RWPE2 (cell line): ENCODE data around the gene PGM3.

Source experiments
- ATAC-seq: fragments of 200-7000 bp; cut with Tn5 transposase; 3 replicates; pipeline ENCODE4 v1.9.1; 2021; ENCODE audit warnings: low read depth
- DNase-seq: peaks from one replicate; pipeline ENCODE4 v3.0.0-alpha.2; 2020; ENCODE audit warnings: low spot score
- H3K27ac ChIP-seq: fragments of 450-650 bp; 2 replicates; pipeline ENCODE4 v1.5.1; 2017; ENCODE audit warnings: mild to moderate bottlenecking; ENCODE audit not compliant: poor library complexity, severe bottlenecking
- H3K27me3 ChIP-seq: fragments of 250-450 bp; sonication (Bioruptor Pico); 2 replicates; pipeline ENCODE4 v1.5.1; 2021; ENCODE audit warnings: mild to moderate bottlenecking, moderate library complexity; ENCODE audit not compliant: insufficient read depth, poor library complexity, severe bottlenecking
- H3K36me3 ChIP-seq: fragments of 250-450 bp; sonication (Bioruptor Pico); 2 replicates; pipeline ENCODE4 v1.5.1; 2020; ENCODE audit warnings: low read depth, mild to moderate bottlenecking, moderate library complexity
- H3K4me1 ChIP-seq: fragments of 250-450 bp; sonication (Bioruptor Pico); 2 replicates; pipeline ENCODE4 v1.5.1; 2021; ENCODE audit warnings: mild to moderate bottlenecking, moderate library complexity; ENCODE audit not compliant: insufficient read depth, poor library complexity, severe bottlenecking
- H3K4me3 ChIP-seq: fragments of 250-450 bp; sonication (Bioruptor Pico); 2 replicates; pipeline ENCODE4 v1.5.1; 2021; ENCODE audit warnings: mild to moderate bottlenecking, moderate library complexity; ENCODE audit not compliant: severe bottlenecking
- H3K9me3 ChIP-seq: fragments of 250-450 bp; sonication (Bioruptor Pico); 2 replicates; pipeline ENCODE4 v1.5.1; 2021; ENCODE audit warnings: mild to moderate bottlenecking, moderate library complexity; ENCODE audit not compliant: severe bottlenecking
- TF ChIP-seq, protein P1 (sequence below): fragments of 450-650 bp; IDR thresholded peaks from one replicate; pipeline ENCODE4 v1.5.1; 2017; ENCODE audit warnings: mild to moderate bottlenecking, moderate library complexity; ENCODE audit not compliant: poor library complexity, severe bottlenecking

Gene PGM3, protein sequence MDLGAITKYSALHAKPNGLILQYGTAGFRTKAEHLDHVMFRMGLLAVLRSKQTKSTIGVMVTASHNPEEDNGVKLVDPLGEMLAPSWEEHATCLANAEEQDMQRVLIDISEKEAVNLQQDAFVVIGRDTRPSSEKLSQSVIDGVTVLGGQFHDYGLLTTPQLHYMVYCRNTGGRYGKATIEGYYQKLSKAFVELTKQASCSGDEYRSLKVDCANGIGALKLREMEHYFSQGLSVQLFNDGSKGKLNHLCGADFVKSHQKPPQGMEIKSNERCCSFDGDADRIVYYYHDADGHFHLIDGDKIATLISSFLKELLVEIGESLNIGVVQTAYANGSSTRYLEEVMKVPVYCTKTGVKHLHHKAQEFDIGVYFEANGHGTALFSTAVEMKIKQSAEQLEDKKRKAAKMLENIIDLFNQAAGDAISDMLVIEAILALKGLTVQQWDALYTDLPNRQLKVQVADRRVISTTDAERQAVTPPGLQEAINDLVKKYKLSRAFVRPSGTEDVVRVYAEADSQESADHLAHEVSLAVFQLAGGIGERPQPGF

GRCh38 chr6:83192871-83193746 lies at the start of gene PGM3, which contains the start of gene RWDD2A:
Gene PGM3 (minus strand): TSS chr6:83193265. CDS start chr6:83191012, 2,253 bp downstream.
Gene RWDD2A (plus strand): TSS chr6:83193357. CDS start chr6:83194452, 1,095 bp downstream.
- ATAC-seq (peak; percentile 93), DNase-seq (peak; percentile 88)
- H3K4me1 ChIP-seq: peaks cover under 1% of the 10 kb centered on the region
- peak within 1 kb of the TSS; percentile 89 for H3K4me3 ChIP-seq
- TF ChIP-seq, protein P1, sequence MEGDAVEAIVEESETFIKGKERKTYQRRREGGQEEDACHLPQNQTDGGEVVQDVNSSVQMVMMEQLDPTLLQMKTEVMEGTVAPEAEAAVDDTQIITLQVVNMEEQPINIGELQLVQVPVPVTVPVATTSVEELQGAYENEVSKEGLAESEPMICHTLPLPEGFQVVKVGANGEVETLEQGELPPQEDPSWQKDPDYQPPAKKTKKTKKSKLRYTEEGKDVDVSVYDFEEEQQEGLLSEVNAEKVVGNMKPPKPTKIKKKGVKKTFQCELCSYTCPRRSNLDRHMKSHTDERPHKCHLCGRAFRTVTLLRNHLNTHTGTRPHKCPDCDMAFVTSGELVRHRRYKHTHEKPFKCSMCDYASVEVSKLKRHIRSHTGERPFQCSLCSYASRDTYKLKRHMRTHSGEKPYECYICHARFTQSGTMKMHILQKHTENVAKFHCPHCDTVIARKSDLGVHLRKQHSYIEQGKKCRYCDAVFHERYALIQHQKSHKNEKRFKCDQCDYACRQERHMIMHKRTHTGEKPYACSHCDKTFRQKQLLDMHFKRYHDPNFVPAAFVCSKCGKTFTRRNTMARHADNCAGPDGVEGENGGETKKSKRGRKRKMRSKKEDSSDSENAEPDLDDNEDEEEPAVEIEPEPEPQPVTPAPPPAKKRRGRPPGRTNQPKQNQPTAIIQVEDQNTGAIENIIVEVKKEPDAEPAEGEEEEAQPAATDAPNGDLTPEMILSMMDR: no peak
- no peaks in the 10 kb centered on the region for H3K27me3 ChIP-seq
- H3K27ac ChIP-seq: peak within 1 kb of the TSS; percentile 30
- peaks cover 47% of the 10 kb centered on the region for H3K36me3 ChIP-seq
- no peaks in the 10 kb centered on the region for H3K9me3 ChIP-seq

DNA sequence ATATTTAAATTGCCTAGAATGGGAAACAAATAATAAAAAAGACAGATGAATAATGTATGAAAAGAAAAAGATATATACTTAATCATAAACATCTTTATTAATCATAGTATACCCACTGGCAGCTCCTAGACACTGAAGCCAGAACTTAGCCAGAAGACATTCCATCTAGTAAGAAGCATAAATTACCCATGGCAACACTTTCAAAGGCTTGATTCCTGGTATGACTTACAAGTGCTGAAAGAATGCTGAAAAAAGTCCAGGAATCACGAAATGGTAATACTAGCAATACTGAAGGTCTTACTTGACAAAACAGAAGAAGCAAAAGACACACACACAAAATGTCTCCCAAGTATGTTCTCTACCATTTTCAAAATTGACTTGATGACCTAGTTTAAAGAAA lies 38.1 kb upstream of the PGM3 start:
- DNase-seq: no peak
- H3K36me3 ChIP-seq: no peaks in the 10 kb centered on the region; the same call in 1 of the 2 replicates

DNA sequence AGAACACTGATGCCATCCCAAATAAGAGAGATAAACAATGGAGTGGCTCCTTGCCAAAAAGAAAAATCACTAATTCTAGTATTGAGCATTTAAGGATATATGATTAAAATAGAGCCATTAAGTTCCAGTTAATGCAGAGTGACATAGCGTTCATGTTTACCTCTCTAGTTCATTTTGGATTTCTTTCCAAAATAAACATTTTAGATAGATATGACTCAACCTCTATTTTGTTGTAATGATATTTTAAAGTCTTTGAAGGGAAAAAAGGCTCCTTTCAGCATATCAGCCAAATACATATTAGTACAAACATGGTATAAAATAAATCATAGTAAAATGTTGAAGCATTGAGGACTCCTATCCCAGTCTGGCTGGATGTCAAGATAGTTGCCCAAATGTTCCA lies 33.5 kb upstream of the PGM3 start:
- DNase-seq (no peak), ATAC-seq (no peak)
- no peaks in the 10 kb centered on the region for H3K4me1 ChIP-seq
- no peaks in the 10 kb centered on the region for H3K27me3 ChIP-seq
- H3K36me3 ChIP-seq: no peaks in the 10 kb centered on the region; the same call in 1 of the 2 replicates
- no peaks in the 10 kb centered on the region for H3K9me3 ChIP-seq
- TF ChIP-seq, protein P1: no peak
- no peak overlapping the region for H3K4me3 ChIP-seq
- no peak overlapping the region for H3K27ac ChIP-seq

More for the DNA sequence above, 38.1 kb upstream of the PGM3 start:
- TF ChIP-seq, protein P1: no peak
- Histone ChIP-seq H3K27me3 (no peaks in the 10 kb centered on the region), H3K27ac (no peak overlapping the region), H3K4me3 (no peak overlapping the region), H3K9me3 (no peaks in the 10 kb centered on the region), H3K4me1 (no peaks in the 10 kb centered on the region)
- ATAC-seq: no peak

DNA sequence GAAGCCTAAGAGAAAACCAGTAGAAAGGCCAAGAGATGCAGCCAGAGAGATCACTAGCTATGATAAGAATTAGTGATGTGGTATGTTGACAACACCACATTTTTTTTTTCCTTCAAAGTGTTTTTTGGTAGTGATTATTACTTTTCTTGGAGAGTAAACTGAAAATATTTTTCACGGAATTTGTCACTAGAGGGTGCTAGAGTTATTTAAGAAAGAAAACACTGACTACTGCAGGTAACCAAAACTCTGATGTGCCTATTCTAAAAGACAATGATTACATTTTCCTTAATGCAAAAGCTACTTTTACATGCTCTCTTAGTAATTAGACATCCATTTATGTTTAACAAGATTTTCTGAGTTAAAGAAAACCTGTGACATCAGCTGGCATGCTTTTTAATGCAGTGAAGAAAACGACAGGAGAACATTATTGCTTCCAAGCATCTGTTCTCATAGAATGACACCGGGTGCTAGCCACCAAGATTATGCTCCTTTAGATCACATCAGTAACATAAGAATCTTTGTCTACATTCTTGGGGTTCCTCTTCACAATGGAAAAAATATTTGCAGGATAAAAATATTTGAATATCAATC lies 28.9 kb upstream of the PGM3 start:
- Histone ChIP-seq H3K36me3 (no peaks in the 10 kb centered on the region), H3K4me3 (no peak overlapping the region), H3K9me3 (no peaks in the 10 kb centered on the region), H3K27me3 (no peaks in the 10 kb centered on the region), H3K27ac (no peak overlapping the region), H3K4me1 (no peaks in the 10 kb centered on the region)
- no peak for DNase-seq
- ATAC-seq: no peak
- TF ChIP-seq, protein P1: peak; percentile 78
